B cell (primary cell): ENCODE results near the gene FANCC. TPM values are rescaled to one million over a fixed set of nuclear protein-coding genes. Genes with fewer than 3 reads are reported as not detected.

Source experiments
- ATAC-seq: fragments of 200-7000 bp; cut with Tn5 transposase; one replicate; pipeline ENCODE4 v1.10.0; 2021; ENCODE audit warnings: low read depth, mild to moderate bottlenecking, moderate number of reproducible peaks, moderate library complexity
- CTCF ChIA-PET: fragments of 350-600 bp; sonication (Branson Sonifier 250); formaldehyde crosslinking; loops from one replicate; lab custom pipeline; 2021; ENCODE audit warnings: antibody characterized with exemption, inconsistent platforms; lab: Charles Lee
- POLR2A ChIA-PET: fragments of 350-600 bp; sonication (Branson Sonifier 250); formaldehyde crosslinking; loops from one replicate; lab custom pipeline; 2021; ENCODE audit warnings: antibody characterized with exemption; lab: Charles Lee
- DNase-seq: peaks from one replicate; pipeline ENCODE4 v3.0.0; 2013
- H2AFZ ChIP-seq: 2 replicates; pipeline ENCODE4 v1.6.1; 2012; ENCODE audit warnings: mild to moderate bottlenecking, low read depth, low read length; ENCODE audit not compliant: insufficient read depth, poor library complexity, severe bottlenecking
- H3K27ac ChIP-seq, 2 donors: 1 replicate in 1 of 2; 2 replicates in 1 of 2; pipeline ENCODE4 v1.5.1; 2012 to 2013; ENCODE audit warnings: low read length in 2 of 2, mild to moderate bottlenecking in 2 of 2, moderate library complexity in 1 of 2
- H3K27me3 ChIP-seq, 4 experiments: fragments of 200-600 bp in 1 of 4; sonication (generic) in 1 of 4; replicated peaks in 1 of 4; 1 replicate in 2 of 4; 2 replicates in 2 of 4; pipeline versions ENCODE4 v1.6.1 to v1.7.0; 2013 to 2016; ENCODE audit warnings: low read length in 3 of 4, mild to moderate bottlenecking in 2 of 4, mixed read lengths in 1 of 4, moderate library complexity in 1 of 4; ENCODE audit not compliant: insufficient read depth in 4 of 4, control insufficient read depth in 3 of 4; ENCODE audit errors: control extremely low read depth in 1 of 4
- H3K36me3 ChIP-seq, 2 experiments: replicated peaks in 1 of 2; 1 replicate in 1 of 2; 2 replicates in 1 of 2; pipeline versions ENCODE4 v1.6.1 to v1.7.1; 2013; ENCODE audit warnings: low read length in 1 of 2; ENCODE audit not compliant: insufficient read depth in 2 of 2, control insufficient read depth in 1 of 2; ENCODE audit errors: control extremely low read depth in 1 of 2, extremely low read depth in 1 of 2
- H3K4me1 ChIP-seq, 2 donors: fragments of 200-600 bp in 1 of 2; sonication (generic) in 1 of 2; 1 replicate in 1 of 2; 2 replicates in 1 of 2; pipeline versions ENCODE4 v1.5.1 to v1.6.1; 2013 to 2017; ENCODE audit warnings: low read length in 2 of 2; ENCODE audit not compliant: control insufficient read depth in 2 of 2, insufficient read depth in 2 of 2
- H3K4me2 ChIP-seq: replicated peaks from 2 replicates; pipeline ENCODE3; 2012; ENCODE audit warnings: mild to moderate bottlenecking, low read depth, low read length; ENCODE audit not compliant: poor library complexity, severe bottlenecking
- H3K4me3 ChIP-seq, 5 experiments: fragments of 200-600 bp in 1 of 5; sonication (generic) in 1 of 5; 1 replicate in 3 of 5; 2 replicates in 2 of 5; pipeline versions ENCODE4 v1.5.1 to v1.7.0; 2011 to 2016; ENCODE audit warnings: low read length in 4 of 5, mild to moderate bottlenecking in 4 of 5, low read depth in 2 of 5, control low read depth in 1 of 5, moderate library complexity in 1 of 5; ENCODE audit not compliant: insufficient read depth in 1 of 5; ENCODE audit errors: control extremely low read depth in 1 of 5, extremely low read depth in 1 of 5
- H3K79me2 ChIP-seq: fragments of 200-600 bp; sonication (generic); one replicate; pipeline ENCODE4 v1.6.0; 2016; ENCODE audit warnings: low read length; ENCODE audit not compliant: control insufficient read depth, insufficient read depth
- H3K9ac ChIP-seq: fragments of 200-600 bp; sonication (generic); 2 replicates; pipeline ENCODE4 v1.6.1; 2017; ENCODE audit warnings: mild to moderate bottlenecking, low read length, moderate library complexity
- H3K9me3 ChIP-seq, 3 donors: one replicate each; pipeline versions ENCODE4 v1.6.1 to v1.7.1; 2013; ENCODE audit warnings: low read length in 2 of 3; ENCODE audit not compliant: control insufficient read depth in 2 of 3, insufficient read depth in 1 of 3; ENCODE audit errors: control extremely low read depth in 1 of 3
- H4K20me1 ChIP-seq: 2 replicates; pipeline ENCODE4 v1.6.0; 2012; ENCODE audit warnings: mild to moderate bottlenecking, low read length; ENCODE audit not compliant: insufficient read depth, control insufficient read depth, poor library complexity, severe bottlenecking
- H3K27ac Mint-ChIP-seq: one replicate; pipeline ENCODE4 v1.8.0; 2021; ENCODE audit warnings: mixed read lengths
- H3K27me3 Mint-ChIP-seq: one replicate; pipeline ENCODE4 v1.8.0; 2021; ENCODE audit warnings: mixed read lengths
- H3K4me1 Mint-ChIP-seq: one replicate; pipeline ENCODE4 v1.8.0; 2021; ENCODE audit warnings: mixed read lengths
- H3K4me3 Mint-ChIP-seq: one replicate; pipeline ENCODE4 v1.8.0; 2021; ENCODE audit warnings: mixed read lengths
- H3K9me3 Mint-ChIP-seq: one replicate; pipeline ENCODE4 v1.8.0; 2022; ENCODE audit warnings: mixed read lengths; ENCODE audit not compliant: insufficient read depth
- EZH2 ChIP-seq: IDR thresholded peaks from 2 replicates; pipeline ENCODE4 v1.6.1; 2012; ENCODE audit warnings: borderline replicate concordance, low read depth, mild to moderate bottlenecking, moderate library complexity, low read length; ENCODE audit not compliant: insufficient read depth, poor library complexity, severe bottlenecking
- WGBS: methylation state at CpG from one replicate; pipeline ENCODE4 v1.1.5; 2013; ENCODE audit warnings: missing lambda C conversion rate; ENCODE audit not compliant: insufficient coverage; 5-methylcytosine and 5-hydroxymethylcytosine counted together
- intact Hi-C: fragments of 100-400 bp; cut with micrococcal nuclease; formaldehyde crosslinking; loops from one replicate; pipeline ENCODE4 v1.10.0; 2022
- polyA plus RNA-seq: library from polyadenylated mRNA; depleted of rRNA; stranded (reverse); fragments of >200 nt; gene quantifications from 2 replicates; pipeline ENCODE4 v1.2.3, GENCODE V29; 2012
- total RNA-seq, 2 donors: library from RNA; stranded (reverse); fragments of 120-200 nt in 1 of 2; gene quantifications; 1 replicate in 1 of 2; 2 replicates in 1 of 2; pipeline versions ENCODE4 v1.2.3 to v1.2.4, GENCODE V29; 2013 to 2022
- TF ChIP-seq, protein P1 (sequence below): fragments of 200-600 bp; IDR thresholded peaks from one replicate; pipeline ENCODE4 v1.8.0; 2022; ENCODE audit warnings: antibody characterized with exemption, mild to moderate bottlenecking

FANCC gene
- total and polyA plus RNA-seq, 2 donors (not counting 1 experiment from before 2014, with no cell fraction given): 1.8 to 11.1 TPM

DNA sequence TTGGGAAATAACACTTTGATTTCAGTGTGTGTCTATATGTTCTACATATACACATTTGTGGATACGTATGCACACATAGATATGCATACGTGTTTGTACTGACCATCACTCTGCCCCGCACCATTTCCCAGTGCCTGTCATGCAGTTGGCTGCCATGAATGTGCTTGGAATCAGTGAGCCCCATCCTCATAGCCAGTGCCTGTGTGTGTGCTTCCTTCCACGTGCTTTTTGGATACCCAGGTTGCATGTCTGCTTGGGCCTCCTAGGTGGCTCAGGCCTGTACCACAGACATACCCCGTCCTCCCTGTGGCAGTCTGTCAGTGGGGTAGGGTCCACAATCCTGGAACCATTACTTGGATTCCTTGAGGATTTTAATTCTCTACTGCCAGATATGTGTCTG, 243.6 kb downstream of the FANCC start:
- ChIA-PET CTCF (no interaction called here), POLR2A (no interaction called here)
- Histone ChIP-seq H3K4me3 (no peak overlapping the region), H3K79me2 (no peaks in the 10 kb centered on the region), H3K36me3 (no peaks in the 10 kb centered on the region), H3K4me2 (no peak overlapping the region), H3K4me1 (no peaks in the 10 kb centered on the region), H3K27ac (no peak overlapping the region), H3K9me3 (no peaks in the 10 kb centered on the region), H3K27me3 (no peaks in the 10 kb centered on the region), H4K20me1 (no peaks in the 10 kb centered on the region), H2AFZ (no peak overlapping the region), H3K9ac (no peak overlapping the region)
- DNase-seq: no peak
- WGBS: 100% methylated on average over 4 of the region's 5 CpGs
- Mint-ChIP-seq H3K27ac (no peak overlapping the region), H3K4me1 (no peaks in the 10 kb centered on the region), H3K27me3 (no peaks in the 10 kb centered on the region), H3K4me3 (no peak overlapping the region), H3K9me3 (no peaks in the 10 kb centered on the region)
- TF ChIP-seq, protein P1, sequence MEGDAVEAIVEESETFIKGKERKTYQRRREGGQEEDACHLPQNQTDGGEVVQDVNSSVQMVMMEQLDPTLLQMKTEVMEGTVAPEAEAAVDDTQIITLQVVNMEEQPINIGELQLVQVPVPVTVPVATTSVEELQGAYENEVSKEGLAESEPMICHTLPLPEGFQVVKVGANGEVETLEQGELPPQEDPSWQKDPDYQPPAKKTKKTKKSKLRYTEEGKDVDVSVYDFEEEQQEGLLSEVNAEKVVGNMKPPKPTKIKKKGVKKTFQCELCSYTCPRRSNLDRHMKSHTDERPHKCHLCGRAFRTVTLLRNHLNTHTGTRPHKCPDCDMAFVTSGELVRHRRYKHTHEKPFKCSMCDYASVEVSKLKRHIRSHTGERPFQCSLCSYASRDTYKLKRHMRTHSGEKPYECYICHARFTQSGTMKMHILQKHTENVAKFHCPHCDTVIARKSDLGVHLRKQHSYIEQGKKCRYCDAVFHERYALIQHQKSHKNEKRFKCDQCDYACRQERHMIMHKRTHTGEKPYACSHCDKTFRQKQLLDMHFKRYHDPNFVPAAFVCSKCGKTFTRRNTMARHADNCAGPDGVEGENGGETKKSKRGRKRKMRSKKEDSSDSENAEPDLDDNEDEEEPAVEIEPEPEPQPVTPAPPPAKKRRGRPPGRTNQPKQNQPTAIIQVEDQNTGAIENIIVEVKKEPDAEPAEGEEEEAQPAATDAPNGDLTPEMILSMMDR: no peak
- TF ChIP-seq EZH2: no peak
- no peak for ATAC-seq
- intact Hi-C loops: no loop called here

DNA sequence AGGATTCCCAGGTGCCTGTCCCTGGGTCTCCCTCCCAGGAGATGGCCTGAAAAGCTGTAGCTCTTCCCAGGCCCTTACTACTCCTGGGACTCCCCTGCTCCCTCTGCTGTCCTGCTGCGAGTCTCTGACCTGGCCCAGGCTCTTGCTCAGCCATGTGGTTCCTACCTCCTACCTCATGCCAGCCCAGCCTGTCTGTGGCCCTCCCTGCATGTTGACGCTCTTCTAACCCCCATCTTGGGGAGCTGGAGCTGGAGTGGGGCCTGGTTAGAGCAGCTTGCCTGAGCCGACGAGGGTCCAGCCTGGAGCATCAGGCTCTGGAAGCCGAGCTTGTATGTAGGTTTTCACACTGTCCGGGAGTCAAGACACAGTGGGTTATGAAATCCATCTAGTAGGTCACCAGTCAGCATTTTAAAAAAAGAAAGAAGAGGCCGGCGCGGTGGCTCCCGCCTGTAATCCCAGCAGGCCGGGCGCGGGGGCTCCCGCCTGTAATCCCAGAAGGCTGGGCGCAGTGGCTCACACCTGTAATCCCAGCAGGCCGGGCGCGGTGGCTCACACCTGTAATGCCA, 244.4 kb downstream of the FANCC start:
- Histone ChIP-seq H3K4me2 (no peak overlapping the region), H3K79me2 (no peaks in the 10 kb centered on the region), H3K9me3 (no peaks in the 10 kb centered on the region), H3K4me1 (no peaks in the 10 kb centered on the region), H3K4me3 (no peak overlapping the region), H3K9ac (no peak overlapping the region), H2AFZ (no peak overlapping the region), H3K27me3 (no peaks in the 10 kb centered on the region), H3K36me3 (no peaks in the 10 kb centered on the region), H4K20me1 (no peaks in the 10 kb centered on the region), H3K27ac (no peak overlapping the region)
- over 99% methylated on average over 12 of the region's 18 CpGs for WGBS
- CTCF ChIA-PET: no interaction called here
- intact Hi-C loops: no loop called here
- TF ChIP-seq, protein P1: no peak
- TF ChIP-seq EZH2: no peak
- ATAC-seq (no peak), DNase-seq (no peak)
- Mint-ChIP-seq H3K4me3 (no peak overlapping the region), H3K27me3 (no peaks in the 10 kb centered on the region), H3K27ac (no peak overlapping the region), H3K4me1 (no peaks in the 10 kb centered on the region), H3K9me3 (no peaks in the 10 kb centered on the region)
- POLR2A ChIA-PET: no interaction called here
